ENCODE measurements around the gene KCNMB2.

KCNMB2 gene

DNA sequence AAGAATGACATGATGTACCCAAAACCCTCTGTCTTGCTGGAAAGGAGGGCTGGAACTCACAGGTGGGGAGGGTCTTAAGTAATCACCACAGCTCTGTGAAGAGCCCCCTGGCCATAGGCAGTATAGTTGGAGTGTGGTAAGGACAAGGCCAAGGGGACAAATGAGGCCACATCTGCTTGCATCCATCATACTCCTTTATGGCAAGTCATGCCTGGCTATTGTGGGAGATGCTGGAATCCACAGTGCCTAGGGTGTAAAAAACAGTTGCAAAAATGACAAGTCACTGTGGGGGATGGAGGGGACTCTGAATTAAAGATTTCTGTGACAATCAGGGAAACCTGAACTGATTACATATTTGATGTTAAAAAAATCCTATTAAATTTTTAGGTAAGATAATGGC is 258.5 kb downstream of the KCNMB2 start:
- Histone ChIP-seq H3K4me3 (replicated peaks; ENCODE audit: insufficient read depth, low read length) (no peak overlapping the region), H3K27me3 (ENCODE audit: insufficient read depth, poor library complexity, severe bottlenecking) (no peaks in the 10 kb centered on the region), H3K27ac (replicated peaks) (no peak overlapping the region)
- TF ChIP-seq POLR2AphosphoS5 (IDR thresholded peaks at IDR 0.05; ENCODE audit: low read depth) (no peak), GABPA (IDR thresholded peaks at IDR 0.05; ENCODE audit: low read depth) (no peak), SPI1 (IDR thresholded peaks at IDR 0.05; ENCODE audit: borderline replicate concordance, low read depth) (no peak)
- TF ChIP-seq, protein P1, sequence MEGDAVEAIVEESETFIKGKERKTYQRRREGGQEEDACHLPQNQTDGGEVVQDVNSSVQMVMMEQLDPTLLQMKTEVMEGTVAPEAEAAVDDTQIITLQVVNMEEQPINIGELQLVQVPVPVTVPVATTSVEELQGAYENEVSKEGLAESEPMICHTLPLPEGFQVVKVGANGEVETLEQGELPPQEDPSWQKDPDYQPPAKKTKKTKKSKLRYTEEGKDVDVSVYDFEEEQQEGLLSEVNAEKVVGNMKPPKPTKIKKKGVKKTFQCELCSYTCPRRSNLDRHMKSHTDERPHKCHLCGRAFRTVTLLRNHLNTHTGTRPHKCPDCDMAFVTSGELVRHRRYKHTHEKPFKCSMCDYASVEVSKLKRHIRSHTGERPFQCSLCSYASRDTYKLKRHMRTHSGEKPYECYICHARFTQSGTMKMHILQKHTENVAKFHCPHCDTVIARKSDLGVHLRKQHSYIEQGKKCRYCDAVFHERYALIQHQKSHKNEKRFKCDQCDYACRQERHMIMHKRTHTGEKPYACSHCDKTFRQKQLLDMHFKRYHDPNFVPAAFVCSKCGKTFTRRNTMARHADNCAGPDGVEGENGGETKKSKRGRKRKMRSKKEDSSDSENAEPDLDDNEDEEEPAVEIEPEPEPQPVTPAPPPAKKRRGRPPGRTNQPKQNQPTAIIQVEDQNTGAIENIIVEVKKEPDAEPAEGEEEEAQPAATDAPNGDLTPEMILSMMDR (IDR thresholded peaks at IDR 0.05; ENCODE audit: insufficient read depth, low read length), result no peak
- TF ChIP-seq, protein P2, sequence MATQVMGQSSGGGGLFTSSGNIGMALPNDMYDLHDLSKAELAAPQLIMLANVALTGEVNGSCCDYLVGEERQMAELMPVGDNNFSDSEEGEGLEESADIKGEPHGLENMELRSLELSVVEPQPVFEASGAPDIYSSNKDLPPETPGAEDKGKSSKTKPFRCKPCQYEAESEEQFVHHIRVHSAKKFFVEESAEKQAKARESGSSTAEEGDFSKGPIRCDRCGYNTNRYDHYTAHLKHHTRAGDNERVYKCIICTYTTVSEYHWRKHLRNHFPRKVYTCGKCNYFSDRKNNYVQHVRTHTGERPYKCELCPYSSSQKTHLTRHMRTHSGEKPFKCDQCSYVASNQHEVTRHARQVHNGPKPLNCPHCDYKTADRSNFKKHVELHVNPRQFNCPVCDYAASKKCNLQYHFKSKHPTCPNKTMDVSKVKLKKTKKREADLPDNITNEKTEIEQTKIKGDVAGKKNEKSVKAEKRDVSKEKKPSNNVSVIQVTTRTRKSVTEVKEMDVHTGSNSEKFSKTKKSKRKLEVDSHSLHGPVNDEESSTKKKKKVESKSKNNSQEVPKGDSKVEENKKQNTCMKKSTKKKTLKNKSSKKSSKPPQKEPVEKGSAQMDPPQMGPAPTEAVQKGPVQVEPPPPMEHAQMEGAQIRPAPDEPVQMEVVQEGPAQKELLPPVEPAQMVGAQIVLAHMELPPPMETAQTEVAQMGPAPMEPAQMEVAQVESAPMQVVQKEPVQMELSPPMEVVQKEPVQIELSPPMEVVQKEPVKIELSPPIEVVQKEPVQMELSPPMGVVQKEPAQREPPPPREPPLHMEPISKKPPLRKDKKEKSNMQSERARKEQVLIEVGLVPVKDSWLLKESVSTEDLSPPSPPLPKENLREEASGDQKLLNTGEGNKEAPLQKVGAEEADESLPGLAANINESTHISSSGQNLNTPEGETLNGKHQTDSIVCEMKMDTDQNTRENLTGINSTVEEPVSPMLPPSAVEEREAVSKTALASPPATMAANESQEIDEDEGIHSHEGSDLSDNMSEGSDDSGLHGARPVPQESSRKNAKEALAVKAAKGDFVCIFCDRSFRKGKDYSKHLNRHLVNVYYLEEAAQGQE (IDR thresholded peaks at IDR 0.05; ENCODE audit: insufficient replicate concordance, low read depth), result no peak
- no peak for DNase-seq (ENCODE audit: low read depth in 1 of 2, low spot score in 1 of 2)

DNA sequence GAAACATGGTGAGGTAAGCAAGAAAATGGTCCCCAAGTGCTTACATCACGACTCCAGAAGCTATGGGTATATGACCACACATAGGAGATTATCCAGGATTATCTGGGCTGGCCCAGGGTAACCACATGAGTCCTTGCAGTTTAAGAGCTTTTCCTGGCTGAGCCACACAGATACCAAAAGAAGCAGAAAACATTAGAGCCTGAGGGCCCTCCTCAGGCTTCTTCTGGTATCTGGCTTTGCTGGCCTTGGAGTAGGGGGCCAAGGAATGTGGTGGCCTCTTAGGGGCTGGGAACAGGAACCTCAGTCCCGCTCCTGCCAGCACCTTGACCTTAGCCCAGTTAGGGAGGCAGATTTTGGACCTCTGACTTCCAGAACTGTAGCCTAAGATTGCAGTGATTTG is 259.1 kb downstream of the KCNMB2 start:
- Histone ChIP-seq H3K27ac (replicated peaks) (no peak overlapping the region), H3K27me3 (ENCODE audit: insufficient read depth, poor library complexity, severe bottlenecking) (no peaks in the 10 kb centered on the region), H3K4me3 (replicated peaks; ENCODE audit: insufficient read depth, low read length) (no peak overlapping the region)
- TF ChIP-seq SPI1 (IDR thresholded peaks at IDR 0.05; ENCODE audit: borderline replicate concordance, low read depth) (no peak), GABPA (IDR thresholded peaks at IDR 0.05; ENCODE audit: low read depth) (no peak), POLR2AphosphoS5 (IDR thresholded peaks at IDR 0.05; ENCODE audit: low read depth) (no peak)
- TF ChIP-seq, protein P2 (IDR thresholded peaks at IDR 0.05; ENCODE audit: insufficient replicate concordance, low read depth), result no peak
- TF ChIP-seq, protein P1 (IDR thresholded peaks at IDR 0.05; ENCODE audit: insufficient read depth, low read length), result no peak
- no peak for DNase-seq (ENCODE audit: low read depth in 1 of 2, low spot score in 1 of 2)

DNA sequence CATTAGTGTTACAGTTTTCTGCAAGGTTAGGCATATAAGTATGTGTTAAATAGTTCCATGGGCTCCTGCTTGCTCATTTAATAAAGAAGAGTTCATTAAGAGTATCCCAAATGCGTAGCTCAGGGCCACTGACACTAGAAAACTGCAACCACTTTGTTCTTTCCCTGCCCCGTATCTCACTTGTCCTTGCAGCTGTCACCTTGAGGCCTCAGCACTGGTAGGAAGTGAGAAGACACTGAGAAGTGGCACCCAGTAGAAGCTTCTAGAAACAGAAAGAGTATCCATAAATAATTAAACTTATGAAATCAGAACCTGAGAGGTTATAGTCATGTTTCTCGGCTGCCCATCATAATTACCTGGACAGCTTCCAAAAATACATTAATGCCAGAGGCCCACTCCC is 266.0 kb downstream of the KCNMB2 start:
- no peaks in the 10 kb centered on the region for H3K27me3 ChIP-seq (ENCODE audit: insufficient read depth, poor library complexity, severe bottlenecking)
- TF ChIP-seq, protein P2 (IDR thresholded peaks at IDR 0.05; ENCODE audit: insufficient replicate concordance, low read depth), result no peak
- TF ChIP-seq, protein P1 (IDR thresholded peaks at IDR 0.05; ENCODE audit: insufficient read depth, low read length), result no peak
- TF ChIP-seq GABPA (IDR thresholded peaks at IDR 0.05; ENCODE audit: low read depth) (no peak), SPI1 (IDR thresholded peaks at IDR 0.05; ENCODE audit: borderline replicate concordance, low read depth) (no peak), POLR2AphosphoS5 (IDR thresholded peaks at IDR 0.05; ENCODE audit: low read depth) (no peak)
- no peak overlapping the region for H3K27ac ChIP-seq (replicated peaks)
- DNase-seq (ENCODE audit: low read depth in 1 of 2, low spot score in 1 of 2), result no peak
- no peak overlapping the region for H3K4me3 ChIP-seq (replicated peaks; ENCODE audit: insufficient read depth, low read length)

Data from HL-60 (cell line).